H9 (cell line): Measurements from ENCODE around the gene S100A6. TPM values are rescaled to one million over a fixed set of nuclear protein-coding genes. Genes with fewer than 3 reads are reported as not detected.

ENCODE experiments used
- DNase-seq: peaks from one replicate; pipeline ENCODE4 v3.0.0-alpha.2; 2017
- H2AFZ ChIP-seq: one replicate; pipeline ENCODE4 v1.6.1; 2013; ENCODE audit warnings: mild to moderate bottlenecking, low read length, control low read depth, moderate library complexity
- H2AK5ac ChIP-seq: 2 replicates; pipeline ENCODE4 v1.6.1; 2013; ENCODE audit warnings: low read length, control low read depth, mixed read lengths; ENCODE audit not compliant: insufficient read length
- H2BK120ac ChIP-seq: one replicate; pipeline ENCODE4 v1.6.1; 2013; ENCODE audit warnings: low read depth, mild to moderate bottlenecking, low read length, control low read depth, inconsistent platforms; ENCODE audit not compliant: poor library complexity, severe bottlenecking
- H2BK12ac ChIP-seq: 2 replicates; pipeline ENCODE4 v1.6.1; 2013; ENCODE audit warnings: low read length, control low read depth, mixed read lengths, low read depth; ENCODE audit not compliant: insufficient read length
- H2BK15ac ChIP-seq: 2 replicates; pipeline ENCODE4 v1.6.1; 2013; ENCODE audit warnings: low read depth, low read length, control low read depth
- H2BK20ac ChIP-seq: one replicate; pipeline ENCODE4 v1.6.1; 2013; ENCODE audit warnings: low read depth, mild to moderate bottlenecking, low read length, control low read depth, inconsistent platforms; ENCODE audit not compliant: poor library complexity, severe bottlenecking
- H2BK5ac ChIP-seq: 2 replicates; pipeline ENCODE4 v1.6.1; 2013; ENCODE audit warnings: low read length, control low read depth, mixed read lengths; ENCODE audit not compliant: insufficient read length
- H3K14ac ChIP-seq: 2 replicates; pipeline ENCODE4 v1.6.1; 2013; ENCODE audit warnings: low read length, control low read depth; ENCODE audit not compliant: insufficient read depth
- H3K18ac ChIP-seq: 2 replicates; pipeline ENCODE4 v1.6.1; 2013; ENCODE audit warnings: low read depth, mild to moderate bottlenecking, mixed read lengths, low read length, control low read depth; ENCODE audit not compliant: insufficient read length
- H3K23ac ChIP-seq: 2 replicates; pipeline ENCODE4 v1.6.1; 2013; ENCODE audit warnings: low read length, control low read depth, mixed read lengths, low read depth; ENCODE audit not compliant: insufficient read length
- H3K23me2 ChIP-seq: 2 replicates; pipeline ENCODE4 v1.6.1; 2013; ENCODE audit warnings: low read depth, mild to moderate bottlenecking, mixed read lengths, low read length, control low read depth; ENCODE audit not compliant: insufficient read length, poor library complexity, severe bottlenecking
- H3K27ac ChIP-seq: 2 replicates; pipeline ENCODE4 v1.5.1; 2013; ENCODE audit warnings: low read length, control low read depth, mixed read lengths, low read depth; ENCODE audit not compliant: insufficient read length
- H3K27me3 ChIP-seq: 2 replicates; pipeline ENCODE4 v1.6.1; 2013; ENCODE audit warnings: low read length, control low read depth, inconsistent platforms; ENCODE audit not compliant: insufficient read depth
- H3K4ac ChIP-seq: 2 replicates; pipeline ENCODE4 v1.6.1; 2013; ENCODE audit warnings: low read depth, mild to moderate bottlenecking, control low read depth, inconsistent platforms, low read length, moderate library complexity
- H3K4me1 ChIP-seq: 2 replicates; pipeline ENCODE4 v1.6.1; 2013; ENCODE audit warnings: low read length, control low read depth, inconsistent platforms; ENCODE audit not compliant: insufficient read depth
- H3K4me2 ChIP-seq: 2 replicates; pipeline ENCODE4 v1.6.1; 2013; ENCODE audit warnings: low read length, control low read depth, mixed read lengths; ENCODE audit not compliant: insufficient read length, insufficient read depth
- H3K56ac ChIP-seq: 2 replicates; pipeline ENCODE4 v1.6.1; 2013; ENCODE audit warnings: low read depth, mild to moderate bottlenecking, mixed read lengths, low read length, control low read depth; ENCODE audit not compliant: insufficient read length
- H3K79me1 ChIP-seq: 2 replicates; pipeline ENCODE4 v1.6.1; 2013; ENCODE audit warnings: low read depth, mild to moderate bottlenecking, moderate library complexity, low read length, control low read depth, inconsistent platforms; ENCODE audit not compliant: insufficient read depth, poor library complexity, severe bottlenecking
- H3K79me2 ChIP-seq: 2 replicates; pipeline ENCODE4 v1.6.1; 2013; ENCODE audit warnings: low read length, control low read depth, inconsistent platforms; ENCODE audit not compliant: insufficient read depth
- H3K9ac ChIP-seq: 2 replicates; pipeline ENCODE4 v1.6.1; 2013; ENCODE audit warnings: low read length, control low read depth, mixed read lengths; ENCODE audit not compliant: insufficient read length; ENCODE audit errors: extremely low read depth
- H3K9me3 ChIP-seq: one replicate; pipeline ENCODE4 v1.6.1; 2013; ENCODE audit warnings: low read depth, low read length, inconsistent platforms; ENCODE audit not compliant: control insufficient read depth
- H3T11ph ChIP-seq: one replicate; pipeline ENCODE4 v1.6.1; 2013; ENCODE audit warnings: mild to moderate bottlenecking, low read length, control low read depth, inconsistent platforms
- H4K20me1 ChIP-seq: one replicate; pipeline ENCODE4 v1.6.1; 2013; ENCODE audit not compliant: control insufficient read depth, insufficient read length, insufficient read depth
- H4K5ac ChIP-seq: 2 replicates; pipeline ENCODE4 v1.6.1; 2013; ENCODE audit warnings: low read depth, mild to moderate bottlenecking, mixed read lengths, low read length, control low read depth; ENCODE audit not compliant: insufficient read length
- H4K8ac ChIP-seq: replicated peaks from 2 replicates; pipeline ENCODE4 v1.6.1; 2013; ENCODE audit warnings: low read length, control low read depth, mixed read lengths, low read depth; ENCODE audit not compliant: insufficient read length
- H4K91ac ChIP-seq: 2 replicates; pipeline ENCODE4 v1.6.1; 2013; ENCODE audit warnings: low read depth, mild to moderate bottlenecking, moderate library complexity, mixed read lengths, low read length, control low read depth; ENCODE audit not compliant: insufficient read length
- H3K27ac Mint-ChIP-seq, 3 experiments: 2 replicates in 2 of 3; 3 replicates in 1 of 3; pipeline ENCODE4 v1.8.0; 2020 to 2021; ENCODE audit warnings: mixed read lengths in 3 of 3, mild to moderate bottlenecking in 1 of 3, moderate library complexity in 1 of 3
- H3K27me3 Mint-ChIP-seq: 2 replicates; pipeline ENCODE4 v1.8.0; 2021; ENCODE audit warnings: low read depth, mild to moderate bottlenecking, moderate library complexity, mixed read lengths
- H3K36me3 Mint-ChIP-seq, 3 experiments: 2 replicates in 2 of 3; 3 replicates in 1 of 3; pipeline ENCODE4 v1.8.0; 2020 to 2021; ENCODE audit warnings: low read depth in 3 of 3, mixed read lengths in 3 of 3; ENCODE audit not compliant: insufficient read depth in 1 of 3
- H3K4me1 Mint-ChIP-seq, 2 experiments: 2 replicates each; pipeline ENCODE4 v1.8.0; 2020; ENCODE audit warnings: mixed read lengths in 2 of 2
- H3K4me3 Mint-ChIP-seq, 2 experiments: 2 replicates in 1 of 2; 3 replicates in 1 of 2; pipeline ENCODE4 v1.8.0; 2020 to 2021; ENCODE audit warnings: mild to moderate bottlenecking in 2 of 2, mixed read lengths in 2 of 2, moderate library complexity in 1 of 2
- H3K9me3 Mint-ChIP-seq, 2 experiments: 2 replicates in 1 of 2; 3 replicates in 1 of 2; pipeline ENCODE4 v1.8.0; 2020; ENCODE audit warnings: mild to moderate bottlenecking in 2 of 2, mixed read lengths in 2 of 2, moderate library complexity in 1 of 2
- CTCF ChIP-seq: fragments of 200-600 bp; sonication (generic); conservative IDR thresholded peaks from 3 replicates; pipeline ENCODE4 v1.8.0; 2021; ENCODE audit warnings: antibody characterized with exemption, mild to moderate bottlenecking
- WGBS: extraction: QIAGEN DNeasy Blood & Tissue Kit; methylation state at CpG from one replicate; pipeline ENCODE4 v1.1.7; 2013; ENCODE audit warnings: missing lambda C conversion rate, low lambda C conversion rate, mixed read lengths; ENCODE audit not compliant: insufficient read length; ENCODE audit errors: extremely low coverage; 5-methylcytosine and 5-hydroxymethylcytosine counted together
- total RNA-seq: library from RNA; stranded (reverse); gene quantifications from 2 replicates; pipeline ENCODE4 v1.2.1, GENCODE V29; 2021

Gene S100A6
- total RNA-seq, 1 experiment from 2014 or later = not detected

- no peak overlapping the region for H3K18ac ChIP-seq
- no peak overlapping the region for H2AK5ac ChIP-seq
- H2BK15ac ChIP-seq = no peak overlapping the region
- no peak overlapping the region for H2BK12ac ChIP-seq
- H3K27ac ChIP-seq = no peak overlapping the region
- H3K27me3 ChIP-seq = no peaks in the 10 kb centered on the region
- no peak overlapping the region for H2BK20ac ChIP-seq
- Mint-ChIP-seq H3K9me3 (no peaks in the 10 kb centered on the region; a peak in 1 of 5 replicates), H3K4me1 (peaks cover 8 to 15% of the 10 kb centered on the region in 2 experiments), H3K27ac (no peak overlapping the region; a peak in 1 of 7 replicates), H3K27me3 (no peaks in the 10 kb centered on the region; the same call in 1 of the 2 replicates), H3K4me3 (no peak overlapping the region), H3K36me3 (no peaks in the 10 kb centered on the region)
- H3K14ac ChIP-seq = no peak overlapping the region
- no peak overlapping the region for H4K91ac ChIP-seq
- H3K4ac ChIP-seq = no peak overlapping the region
- no peak overlapping the region for H3K4me2 ChIP-seq
- no peaks in the 10 kb centered on the region for H3K23me2 ChIP-seq
- H2AFZ ChIP-seq = no peak overlapping the region
- no peak for DNase-seq
- no peaks in the 10 kb centered on the region; the same call in 1 of the 2 replicates for H3K4me1 ChIP-seq
- no peaks in the 10 kb centered on the region for H4K20me1 ChIP-seq
- H3K9me3 ChIP-seq = no peaks in the 10 kb centered on the region
- no peak overlapping the region for H2BK120ac ChIP-seq
- no peak overlapping the region for H3K23ac ChIP-seq
- H3K79me2 ChIP-seq = no peaks in the 10 kb centered on the region
- H3K9ac ChIP-seq = no peak overlapping the region
- WGBS = no CpG with 5 or more reads among the region's 12 CpGs
- H4K5ac ChIP-seq = no peak overlapping the region
- H3K56ac ChIP-seq = no peak overlapping the region
- H4K8ac ChIP-seq = no peak overlapping the region
- H3T11ph ChIP-seq = no peak overlapping the region
- TF ChIP-seq CTCF = no peak
- no peaks in the 10 kb centered on the region for H3K79me1 ChIP-seq
- no peak overlapping the region for H2BK5ac ChIP-seq
These were observed 45.3 kb downstream of the S100A6 start for GRCh38 chr1:153490272-153491051.
